ENCODE results near the gene VPS4B.

Gene VPS4B

DNA sequence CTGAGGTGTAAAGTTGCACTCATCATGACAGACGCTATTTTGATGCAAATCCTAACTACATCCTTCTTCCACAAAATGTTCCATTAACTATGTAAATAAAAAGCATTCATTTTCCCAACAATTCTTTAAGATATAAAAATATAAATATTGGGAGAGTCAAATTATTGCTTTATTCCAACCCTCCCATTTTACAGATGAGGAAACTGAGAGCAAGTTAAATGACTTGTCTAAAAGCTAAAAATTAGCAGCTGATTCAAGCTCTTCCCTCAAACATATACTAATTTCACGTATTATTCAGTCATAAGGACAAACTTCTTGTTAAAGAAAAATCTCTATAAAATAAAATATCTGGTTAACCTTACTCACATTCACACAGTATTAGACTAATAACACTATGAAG is 72.0 kb downstream of the VPS4B start:
- H3K9ac ChIP-seq (ENCODE audit: low read length in 2 of 2): no peak overlapping the region
- no peak overlapping the region for H3K27ac ChIP-seq (ENCODE audit: low read length)
- no peaks in the 10 kb centered on the region for H3K9me3 ChIP-seq (ENCODE audit: control insufficient read depth in 2 of 2, low read length in 2 of 2)
- H3K4me1 ChIP-seq (ENCODE audit: control insufficient read depth, insufficient read depth, low read length): peaks cover 10% of the 10 kb centered on the region
- no peaks in the 10 kb centered on the region for H3K27me3 ChIP-seq (ENCODE audit: control insufficient read depth in 1 of 2, insufficient read depth in 2 of 2, low read length in 2 of 2)
- peaks cover 36 to 42% of the 10 kb centered on the region in 2 donors for H3K36me3 ChIP-seq (ENCODE audit: control insufficient read depth in 2 of 2, insufficient read depth in 2 of 2, low read length in 2 of 2)
- H3K4me3 ChIP-seq (ENCODE audit: low read length in 2 of 2): no peak overlapping the region

GRCh38 chr18:63348508-63349136 is 73.7 kb downstream of the VPS4B start:
- Histone ChIP-seq H3K9ac (ENCODE audit: low read length in 2 of 2) (no peak overlapping the region), H3K36me3 (ENCODE audit: control insufficient read depth in 2 of 2, insufficient read depth in 2 of 2, low read length in 2 of 2) (peaks cover 44 to 47% of the 10 kb centered on the region in 2 donors), H3K27ac (ENCODE audit: low read length) (no peak overlapping the region), H3K9me3 (ENCODE audit: control insufficient read depth in 2 of 2, low read length in 2 of 2) (no peaks in the 10 kb centered on the region), H3K27me3 (ENCODE audit: control insufficient read depth in 1 of 2, insufficient read depth in 2 of 2, low read length in 2 of 2) (no peaks in the 10 kb centered on the region), H3K4me1 (ENCODE audit: control insufficient read depth, insufficient read depth, low read length) (peaks cover 11% of the 10 kb centered on the region), H3K4me3 (ENCODE audit: low read length in 2 of 2) (no peak overlapping the region)

DNA sequence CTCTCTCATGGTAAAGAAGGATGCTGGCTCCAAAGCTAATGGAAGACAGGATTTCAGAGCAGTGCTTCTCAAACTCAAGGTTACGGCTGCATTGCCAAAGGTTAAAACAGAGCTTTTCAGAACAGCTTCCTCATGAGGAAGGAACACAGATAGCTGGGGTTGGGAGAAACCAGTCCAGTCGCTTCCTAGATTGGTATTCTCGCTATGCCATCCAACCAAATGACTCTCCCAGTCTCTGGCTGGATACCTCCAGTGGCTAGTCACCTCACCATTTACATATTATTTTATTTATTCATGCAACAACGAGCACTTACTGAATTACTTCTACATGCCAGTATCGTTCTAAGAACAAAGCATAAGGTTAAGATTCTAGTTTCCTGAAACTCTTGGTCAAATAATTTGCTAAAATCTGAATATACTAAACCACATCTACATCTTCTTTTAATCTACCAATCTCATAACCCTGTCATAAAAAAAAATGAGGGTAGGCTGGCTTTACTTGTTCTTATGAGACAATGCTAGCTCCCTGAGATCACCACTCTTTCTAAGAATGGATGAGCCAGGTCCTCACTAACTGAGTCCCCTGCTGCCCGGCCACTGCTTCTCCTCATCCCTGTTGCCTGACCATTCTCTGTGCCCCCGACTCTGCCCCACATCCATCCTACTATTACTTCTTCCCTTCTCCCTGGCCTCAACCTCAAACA is 75.6 kb downstream of the VPS4B start:
- peak overlapping the region in 1 of 2 donors; percentile 13 for H3K9ac ChIP-seq (ENCODE audit: low read length in 2 of 2)
- no peak overlapping the region for H3K4me3 ChIP-seq (ENCODE audit: low read length in 2 of 2)
- no peak overlapping the region for H3K27ac ChIP-seq (ENCODE audit: low read length)

DNA sequence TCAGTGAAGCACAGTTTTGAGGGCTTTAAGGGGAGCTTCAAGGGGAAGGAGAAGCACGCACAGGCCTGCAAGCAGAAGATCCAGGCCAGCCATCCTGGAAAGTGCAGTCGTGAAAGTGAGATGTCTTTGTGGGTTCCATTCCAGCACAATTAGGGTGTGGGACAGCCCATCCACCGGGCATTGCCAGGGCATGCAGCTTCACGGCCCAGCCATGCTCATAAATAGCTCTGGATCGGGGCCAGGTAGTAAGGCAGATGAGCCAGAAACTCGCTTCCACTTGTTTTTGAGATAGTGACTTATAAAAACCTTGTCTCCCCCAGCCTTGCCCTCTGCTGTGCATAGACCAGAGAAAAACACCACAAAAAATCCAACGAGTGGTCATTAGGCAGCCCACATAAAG is 76.2 kb downstream of the VPS4B start:
- H3K36me3 ChIP-seq (ENCODE audit: control insufficient read depth in 2 of 2, insufficient read depth in 2 of 2, low read length in 2 of 2): peaks cover 38 to 48% of the 10 kb centered on the region in 2 donors
- H3K4me1 ChIP-seq (ENCODE audit: control insufficient read depth, insufficient read depth, low read length): peaks cover 11% of the 10 kb centered on the region
- H3K9me3 ChIP-seq (ENCODE audit: control insufficient read depth in 2 of 2, low read length in 2 of 2): no peaks in the 10 kb centered on the region
- no peak overlapping the region for H3K4me3 ChIP-seq (ENCODE audit: low read length in 2 of 2)
- H3K27ac ChIP-seq (ENCODE audit: low read length): no peak overlapping the region
- peak overlapping the region in 1 of 2 donors; percentile 13 for H3K9ac ChIP-seq (ENCODE audit: low read length in 2 of 2)
- no peaks in the 10 kb centered on the region for H3K27me3 ChIP-seq (ENCODE audit: control insufficient read depth in 1 of 2, insufficient read depth in 2 of 2, low read length in 2 of 2)

More for the DNA sequence above, 75.6 kb downstream of the VPS4B start:
- peaks cover 43 to 48% of the 10 kb centered on the region in 2 donors for H3K36me3 ChIP-seq (ENCODE audit: control insufficient read depth in 2 of 2, insufficient read depth in 2 of 2, low read length in 2 of 2)
- peaks cover 11% of the 10 kb centered on the region for H3K4me1 ChIP-seq (ENCODE audit: control insufficient read depth, insufficient read depth, low read length)
- H3K9me3 ChIP-seq (ENCODE audit: control insufficient read depth in 2 of 2, low read length in 2 of 2): no peaks in the 10 kb centered on the region
- no peaks in the 10 kb centered on the region for H3K27me3 ChIP-seq (ENCODE audit: control insufficient read depth in 1 of 2, insufficient read depth in 2 of 2, low read length in 2 of 2)

- H3K9me3 ChIP-seq (ENCODE audit: control insufficient read depth in 2 of 2, low read length in 2 of 2): no peaks in the 10 kb centered on the region
- H3K4me3 ChIP-seq (ENCODE audit: low read length in 2 of 2): no peak overlapping the region
- no peak overlapping the region for H3K9ac ChIP-seq (ENCODE audit: low read length in 2 of 2)
- peaks cover 30 to 42% of the 10 kb centered on the region in 2 donors for H3K36me3 ChIP-seq (ENCODE audit: control insufficient read depth in 2 of 2, insufficient read depth in 2 of 2, low read length in 2 of 2)
- no peaks in the 10 kb centered on the region for H3K27me3 ChIP-seq (ENCODE audit: control insufficient read depth in 1 of 2, insufficient read depth in 2 of 2, low read length in 2 of 2)
- no peak overlapping the region for H3K27ac ChIP-seq (ENCODE audit: low read length)
- peaks cover 11% of the 10 kb centered on the region for H3K4me1 ChIP-seq (ENCODE audit: control insufficient read depth, insufficient read depth, low read length)
Measured at GRCh38 chr18:63344918-63345317, 77.4 kb downstream of the VPS4B start.

- no peak overlapping the region for H3K4me3 ChIP-seq (ENCODE audit: low read length in 2 of 2)
- no peaks in the 10 kb centered on the region for H3K27me3 ChIP-seq (ENCODE audit: control insufficient read depth in 1 of 2, insufficient read depth in 2 of 2, low read length in 2 of 2)
- peaks cover 11% of the 10 kb centered on the region for H3K4me1 ChIP-seq (ENCODE audit: control insufficient read depth, insufficient read depth, low read length)
- no peak overlapping the region for H3K9ac ChIP-seq (ENCODE audit: low read length in 2 of 2)
- peaks cover 25 to 40% of the 10 kb centered on the region in 2 donors for H3K36me3 ChIP-seq (ENCODE audit: control insufficient read depth in 2 of 2, insufficient read depth in 2 of 2, low read length in 2 of 2)
- H3K9me3 ChIP-seq (ENCODE audit: control insufficient read depth in 2 of 2, low read length in 2 of 2): no peaks in the 10 kb centered on the region
- no peak overlapping the region for H3K27ac ChIP-seq (ENCODE audit: low read length)
Measured at GRCh38 chr18:63344263-63344662, 78.0 kb downstream of the VPS4B start.

GRCh38 chr18:63342206-63342605 is 80.1 kb downstream of the VPS4B start:
- no peak overlapping the region for H3K4me3 ChIP-seq (ENCODE audit: low read length in 2 of 2)
- peaks cover 35 to 55% of the 10 kb centered on the region in 2 donors for H3K36me3 ChIP-seq (ENCODE audit: control insufficient read depth in 2 of 2, insufficient read depth in 2 of 2, low read length in 2 of 2)
- no peak overlapping the region for H3K27ac ChIP-seq (ENCODE audit: low read length)

DNA sequence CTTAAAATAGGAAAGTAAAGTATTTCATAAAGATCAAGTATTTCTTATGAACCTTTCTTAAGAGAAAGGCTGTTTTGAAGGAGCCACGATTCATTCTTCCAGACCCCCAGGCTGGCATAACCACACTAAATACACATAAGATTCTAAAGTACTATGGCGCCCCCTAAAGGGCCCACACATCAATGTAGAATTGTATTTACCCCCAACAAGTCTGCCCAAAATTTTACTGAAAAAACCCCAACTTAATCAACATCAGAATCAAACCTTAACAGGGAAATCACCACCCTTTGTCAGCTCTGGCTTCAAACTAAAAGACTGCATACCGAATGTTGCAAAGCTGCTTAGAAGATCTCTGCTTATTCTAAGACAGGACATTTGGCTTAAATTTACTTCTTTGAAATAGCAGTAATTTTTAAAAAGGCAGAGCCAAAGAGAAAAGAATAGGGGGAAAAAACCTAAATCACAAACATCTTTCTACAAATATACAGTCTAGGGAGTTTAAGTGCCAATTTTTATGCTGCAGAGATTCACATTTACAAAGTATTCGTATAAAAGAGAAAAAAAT is 82.3 kb downstream of the VPS4B start:
- peaks cover 39 to 55% of the 10 kb centered on the region in 2 donors for H3K36me3 ChIP-seq (ENCODE audit: control insufficient read depth in 2 of 2, insufficient read depth in 2 of 2, low read length in 2 of 2)
- no peak overlapping the region for H3K27ac ChIP-seq (ENCODE audit: low read length)
- no peak overlapping the region for H3K9ac ChIP-seq (ENCODE audit: low read length in 2 of 2)

More at GRCh38 chr18:63342206-63342605, 80.1 kb downstream of the VPS4B start:
- Histone ChIP-seq H3K27me3 (ENCODE audit: control insufficient read depth in 1 of 2, insufficient read depth in 2 of 2, low read length in 2 of 2) (no peaks in the 10 kb centered on the region), H3K9me3 (ENCODE audit: control insufficient read depth in 2 of 2, low read length in 2 of 2) (no peaks in the 10 kb centered on the region), H3K9ac (ENCODE audit: low read length in 2 of 2) (no peak overlapping the region), H3K4me1 (ENCODE audit: control insufficient read depth, insufficient read depth, low read length) (peaks cover 11% of the 10 kb centered on the region)

More for the DNA sequence above, 82.3 kb downstream of the VPS4B start:
- H3K4me1 ChIP-seq (ENCODE audit: control insufficient read depth, insufficient read depth, low read length): no peaks in the 10 kb centered on the region
- H3K9me3 ChIP-seq (ENCODE audit: control insufficient read depth in 2 of 2, low read length in 2 of 2): no peaks in the 10 kb centered on the region
- H3K27me3 ChIP-seq (ENCODE audit: control insufficient read depth in 1 of 2, insufficient read depth in 2 of 2, low read length in 2 of 2): no peaks in the 10 kb centered on the region
- H3K4me3 ChIP-seq (ENCODE audit: low read length in 2 of 2): no peak overlapping the region
